SJSA1 (cell line): ENCODE measurements around the gene INMT. TPM values are rescaled to one million over a fixed set of nuclear protein-coding genes. Genes with fewer than 3 reads are reported as not detected.
A peak's percentile ranks its signal among the peaks of the same experiment; 100 is the strongest.

Experiments
- DNase-seq, 2 experiments: peaks; one replicate each; pipeline ENCODE4 v3.0.0-alpha.2; 2015 to 2020; ENCODE audit warnings: low spot score in 2 of 2, low read depth in 1 of 2
- H3K27ac ChIP-seq: fragments of 250-450 bp; sonication (Bioruptor Pico); 2 replicates; pipeline ENCODE4 v1.5.1; 2020; ENCODE audit warnings: mild to moderate bottlenecking, moderate library complexity
- H3K27me3 ChIP-seq: fragments of 250-450 bp; sonication (Bioruptor Pico); replicated peaks from 2 replicates; pipeline ENCODE4 v1.5.1; 2020; ENCODE audit warnings: mild to moderate bottlenecking, moderate library complexity
- H3K36me3 ChIP-seq: fragments of 250-450 bp; sonication (Bioruptor Pico); 2 replicates; pipeline ENCODE4 v1.5.1; 2020; ENCODE audit warnings: mild to moderate bottlenecking
- H3K4me1 ChIP-seq: fragments of 250-450 bp; sonication (Bioruptor Pico); replicated peaks from 2 replicates; pipeline ENCODE4 v1.6.1; 2021; ENCODE audit warnings: mild to moderate bottlenecking
- H3K4me3 ChIP-seq: fragments of 250-450 bp; sonication (Bioruptor Pico); 2 replicates; pipeline ENCODE4 v1.5.1; 2020; ENCODE audit warnings: mild to moderate bottlenecking
- H3K9me3 ChIP-seq: fragments of 250-450 bp; sonication (Bioruptor Pico); replicated peaks from 2 replicates; pipeline ENCODE4 v1.5.1; 2020; ENCODE audit warnings: mild to moderate bottlenecking
- total RNA-seq: library from RNA; depleted of rRNA; stranded (reverse); fragments of >200 nt; shearing (Covaris generic); gene quantifications from 2 replicates; pipeline ENCODE4 v1.2.3, GENCODE V29; 2014; rRNA removed

The INMT gene
- 0.08 and 0.19 TPM in 2 replicates for total RNA-seq

GRCh38 chr7:30751696-30752273 is at the start of gene INMT:
Gene INMT (plus strand): TSS chr7:30752135. CDS start chr7:30752151, 16 bp downstream.
- no peaks in the 10 kb centered on the region for H3K9me3 ChIP-seq
- H3K27me3 ChIP-seq: no peaks in the 10 kb centered on the region
- peaks cover 24% of the 10 kb centered on the region for H3K4me1 ChIP-seq
- DNase-seq: peak in 1 of 2 experiments; percentile 11
- H3K4me3 ChIP-seq: no peak within 1 kb of the TSS
- peak within 1 kb of the TSS; percentile 34 for H3K27ac ChIP-seq
- no peaks in the 10 kb centered on the region for H3K36me3 ChIP-seq

- Histone ChIP-seq H3K9me3 (no peaks in the 10 kb centered on the region), H3K27me3 (peaks cover 3% of the 10 kb centered on the region; the same call in 1 of the 2 replicates), H3K4me3 (no peak overlapping the region), H3K4me1 (no peaks in the 10 kb centered on the region), H3K36me3 (no peaks in the 10 kb centered on the region), H3K27ac (no peak overlapping the region)
- no peak for DNase-seq
These were observed 49.7 kb upstream of the INMT start for GRCh38 chr7:30702200-30702599.

- no peak for DNase-seq
- no peaks in the 10 kb centered on the region for H3K4me1 ChIP-seq
- peaks cover under 1% of the 10 kb centered on the region; the same call in 1 of the 2 replicates for H3K27me3 ChIP-seq
- no peaks in the 10 kb centered on the region for H3K36me3 ChIP-seq
- no peak overlapping the region for H3K27ac ChIP-seq
- H3K9me3 ChIP-seq: no peaks in the 10 kb centered on the region
- no peak overlapping the region for H3K4me3 ChIP-seq
These were observed 48.2 kb upstream of the INMT start for GRCh38 chr7:30703756-30704155.

GRCh38 chr7:30705008-30705407 is 46.9 kb upstream of the INMT start:
- Histone ChIP-seq H3K27ac (no peak overlapping the region), H3K27me3 (no peaks in the 10 kb centered on the region; the same call in 1 of the 2 replicates), H3K9me3 (no peaks in the 10 kb centered on the region), H3K36me3 (no peaks in the 10 kb centered on the region), H3K4me3 (no peak overlapping the region), H3K4me1 (no peaks in the 10 kb centered on the region)
- no peak for DNase-seq

GRCh38 chr7:30705596-30705995 is 46.3 kb upstream of the INMT start:
- no peak for DNase-seq
- Histone ChIP-seq H3K4me1 (no peaks in the 10 kb centered on the region), H3K9me3 (no peaks in the 10 kb centered on the region), H3K4me3 (no peak overlapping the region), H3K27me3 (no peaks in the 10 kb centered on the region; the same call in 1 of the 2 replicates), H3K27ac (no peak overlapping the region), H3K36me3 (no peaks in the 10 kb centered on the region)

GRCh38 chr7:30706316-30706715 is 45.6 kb upstream of the INMT start:
- Histone ChIP-seq H3K9me3 (no peaks in the 10 kb centered on the region), H3K36me3 (no peaks in the 10 kb centered on the region), H3K4me3 (no peak overlapping the region), H3K27me3 (no peaks in the 10 kb centered on the region; the same call in 1 of the 2 replicates), H3K4me1 (no peaks in the 10 kb centered on the region), H3K27ac (no peak overlapping the region)
- no peak for DNase-seq

DNA sequence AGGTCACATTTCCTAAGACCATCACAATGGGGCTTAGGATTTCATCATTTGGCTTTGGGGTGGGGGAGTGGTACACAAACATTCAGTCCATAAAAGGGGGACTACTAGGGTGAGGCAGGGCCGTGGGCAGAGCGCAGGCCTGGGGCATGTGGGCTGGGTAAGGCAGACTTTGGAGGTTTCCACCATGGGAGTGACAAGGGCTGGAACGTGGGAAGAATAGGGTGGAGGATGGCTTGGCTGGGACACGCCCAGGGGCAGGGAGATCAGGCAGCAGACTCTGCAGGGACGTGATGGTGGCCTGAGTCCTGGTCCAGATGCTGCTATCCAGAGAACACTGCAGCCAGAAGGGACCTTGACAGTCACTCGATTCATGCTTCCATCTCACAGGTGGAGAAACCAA is 45.0 kb upstream of the INMT start:
- DNase-seq: no peak
- H3K4me3 ChIP-seq: no peak overlapping the region
- no peaks in the 10 kb centered on the region for H3K9me3 ChIP-seq
- no peak overlapping the region for H3K27ac ChIP-seq
- no peaks in the 10 kb centered on the region for H3K4me1 ChIP-seq
- H3K36me3 ChIP-seq: no peaks in the 10 kb centered on the region
- H3K27me3 ChIP-seq: no peaks in the 10 kb centered on the region; the same call in 1 of the 2 replicates

DNA sequence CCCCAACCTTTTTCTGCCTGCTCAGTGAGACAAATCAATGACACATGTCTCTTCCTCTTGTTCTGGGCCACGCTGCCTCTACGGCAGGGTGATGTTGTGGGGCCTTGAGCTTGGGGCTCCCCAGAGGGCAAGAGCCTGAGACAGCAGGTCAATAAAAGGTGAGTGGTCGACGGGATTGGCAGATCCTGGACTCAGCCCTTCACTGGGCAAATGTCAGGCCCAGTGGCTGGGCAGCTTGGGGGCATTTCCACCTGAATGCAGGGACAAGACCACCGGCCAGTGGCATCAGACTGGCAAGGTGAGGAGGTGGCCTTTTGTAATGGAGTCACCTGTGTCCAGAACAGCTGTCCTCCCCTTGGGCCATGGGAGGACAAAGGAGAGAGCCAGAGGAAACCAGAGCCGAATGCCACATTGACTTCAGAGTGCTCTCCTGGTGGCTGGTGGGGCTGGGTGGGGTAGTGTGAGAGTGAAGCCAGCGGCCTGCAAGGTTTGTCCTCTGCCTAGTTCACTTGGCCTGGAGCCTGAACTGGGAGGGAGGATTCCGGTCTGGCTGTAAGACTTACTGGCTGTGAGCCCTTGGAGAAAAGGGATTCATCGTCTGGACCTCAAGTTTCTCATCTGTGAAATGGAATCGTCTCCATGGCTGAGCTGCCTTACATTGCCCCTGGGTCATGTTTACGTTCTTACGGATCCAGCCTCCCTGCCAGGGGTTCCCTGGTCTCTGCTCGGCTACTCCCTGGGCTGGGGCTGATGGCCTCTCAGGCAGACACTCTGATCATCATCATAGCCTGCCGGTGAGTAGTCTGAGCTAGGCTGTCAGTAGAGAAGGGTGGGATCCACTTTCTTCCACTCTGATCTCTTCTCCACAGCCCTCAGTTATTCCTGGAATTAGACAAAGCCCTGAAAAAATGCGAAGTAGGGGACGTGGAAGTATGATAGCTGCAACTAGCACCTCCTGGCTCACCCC is 44.3 kb upstream of the INMT start:
- H3K4me1 ChIP-seq: no peaks in the 10 kb centered on the region
- no peak overlapping the region for H3K27ac ChIP-seq
- no peaks in the 10 kb centered on the region; the same call in 1 of the 2 replicates for H3K27me3 ChIP-seq
- no peaks in the 10 kb centered on the region for H3K9me3 ChIP-seq
- no peaks in the 10 kb centered on the region for H3K36me3 ChIP-seq
- no peak overlapping the region for H3K4me3 ChIP-seq
- no peak for DNase-seq

DNA sequence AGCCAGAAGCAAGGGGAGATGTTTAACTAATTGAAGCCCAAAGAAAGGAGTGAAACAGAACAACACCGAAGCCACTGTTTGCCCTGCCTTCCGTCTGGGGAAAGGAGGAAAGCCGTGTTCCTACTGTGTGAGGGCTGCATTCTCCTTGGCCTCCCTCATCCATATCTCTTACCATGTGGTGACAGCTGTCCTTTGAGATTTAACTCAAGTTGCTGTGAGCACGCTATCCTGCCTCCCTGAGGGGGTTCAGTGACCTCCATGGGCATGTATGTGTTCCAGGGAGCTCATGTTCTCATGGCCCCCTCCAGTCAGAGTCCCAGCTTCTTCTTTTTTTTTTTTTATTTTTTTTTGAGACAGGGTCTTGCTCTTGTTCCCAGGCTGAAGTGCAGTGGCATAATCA is 43.5 kb upstream of the INMT start:
- no peaks in the 10 kb centered on the region; the same call in 1 of the 2 replicates for H3K27me3 ChIP-seq
- H3K9me3 ChIP-seq: no peaks in the 10 kb centered on the region
- DNase-seq: no peak
- H3K36me3 ChIP-seq: no peaks in the 10 kb centered on the region
- no peaks in the 10 kb centered on the region for H3K4me1 ChIP-seq
- H3K27ac ChIP-seq: no peak overlapping the region
- no peak overlapping the region for H3K4me3 ChIP-seq

DNA sequence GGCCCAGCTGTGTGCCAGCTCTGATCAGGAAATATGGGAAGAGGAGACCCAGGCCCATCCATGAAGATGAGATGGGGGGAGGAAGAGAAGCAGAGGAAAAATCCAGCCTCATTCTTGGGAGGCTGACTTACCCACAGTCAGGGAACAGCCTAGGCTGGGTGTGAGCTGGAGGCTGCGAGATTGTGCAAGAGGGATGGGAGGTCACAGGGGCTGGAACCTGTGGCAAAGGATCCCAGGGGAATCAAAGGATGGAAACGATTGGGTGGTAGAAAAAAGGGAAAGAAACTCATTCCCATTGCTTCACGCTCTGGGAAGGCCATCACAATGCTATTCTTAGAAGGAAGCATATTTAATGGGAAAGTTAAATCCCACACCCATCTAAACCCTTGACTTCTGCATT is 43.0 kb upstream of the INMT start:
- Histone ChIP-seq H3K4me3 (no peak overlapping the region), H3K27ac (no peak overlapping the region), H3K36me3 (no peaks in the 10 kb centered on the region), H3K27me3 (peaks cover 1% of the 10 kb centered on the region; the same call in 1 of the 2 replicates), H3K4me1 (no peaks in the 10 kb centered on the region), H3K9me3 (no peaks in the 10 kb centered on the region)
- no peak for DNase-seq

DNA sequence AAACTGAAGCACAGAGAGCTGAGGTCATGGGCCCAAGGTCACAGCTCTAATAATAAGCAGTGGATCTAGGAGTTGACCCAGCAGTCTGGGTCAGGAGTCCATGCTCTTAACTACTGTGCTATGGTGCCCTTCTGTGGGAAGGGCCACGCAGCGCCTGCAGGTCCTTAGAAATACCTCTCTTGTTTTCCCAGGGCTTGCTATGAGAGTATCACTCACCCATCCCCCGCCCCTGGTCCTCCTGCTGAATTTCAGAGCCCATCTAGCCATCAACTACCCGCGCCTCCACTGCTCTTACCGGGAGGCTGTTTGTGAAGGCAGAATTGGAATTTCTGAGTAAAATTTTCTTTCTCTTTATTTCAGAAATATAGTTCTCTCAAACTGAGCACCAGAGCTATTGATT is 42.4 kb upstream of the INMT start:
- H3K9me3 ChIP-seq: no peaks in the 10 kb centered on the region
- no peak overlapping the region for H3K27ac ChIP-seq
- no peaks in the 10 kb centered on the region for H3K4me1 ChIP-seq
- no peak for DNase-seq
- no peak overlapping the region for H3K4me3 ChIP-seq
- peaks cover 4% of the 10 kb centered on the region; the same call in 1 of the 2 replicates for H3K27me3 ChIP-seq
- no peaks in the 10 kb centered on the region for H3K36me3 ChIP-seq

- H3K27me3 ChIP-seq: peaks cover 4% of the 10 kb centered on the region; the same call in 1 of the 2 replicates
- no peaks in the 10 kb centered on the region for H3K4me1 ChIP-seq
- no peaks in the 10 kb centered on the region for H3K36me3 ChIP-seq
- H3K9me3 ChIP-seq: no peaks in the 10 kb centered on the region
- DNase-seq: no peak
- no peak overlapping the region for H3K27ac ChIP-seq
- H3K4me3 ChIP-seq: no peak overlapping the region
These were observed 41.3 kb upstream of the INMT start for GRCh38 chr7:30710669-30711068.

GRCh38 chr7:30713392-30713791 is 38.5 kb upstream of the INMT start:
- Histone ChIP-seq H3K9me3 (peaks cover 4% of the 10 kb centered on the region; the same call in 1 of the 2 replicates), H3K27ac (no peak overlapping the region), H3K4me3 (no peak overlapping the region), H3K4me1 (no peaks in the 10 kb centered on the region), H3K27me3 (0 out of 2 replicates have a peak, but pooled peaks cover 4% of the 10 kb centered on the region), H3K36me3 (no peaks in the 10 kb centered on the region)
- DNase-seq: no peak

DNA sequence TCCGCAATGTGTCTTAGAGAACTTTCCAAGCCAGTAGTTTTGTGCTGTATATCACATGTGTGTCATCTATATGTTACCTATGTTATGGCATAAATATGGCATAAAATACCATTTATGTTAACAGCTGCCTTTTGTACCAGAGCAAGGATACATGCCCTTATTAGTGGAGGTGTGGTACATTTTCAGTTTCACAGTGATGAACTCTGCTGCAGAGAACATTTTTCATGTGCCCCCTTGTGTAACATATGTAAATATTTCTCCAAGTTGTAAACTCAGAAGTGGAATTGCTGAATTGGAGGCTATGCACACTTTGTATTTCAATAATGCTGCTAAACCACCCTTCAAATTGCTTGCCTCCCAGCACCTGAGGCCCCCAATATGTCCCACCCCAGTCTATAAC is 37.8 kb upstream of the INMT start:
- Histone ChIP-seq H3K4me3 (no peak overlapping the region), H3K36me3 (no peaks in the 10 kb centered on the region), H3K27me3 (0 out of 2 replicates have a peak, but pooled peaks cover 4% of the 10 kb centered on the region), H3K4me1 (no peaks in the 10 kb centered on the region), H3K9me3 (peaks cover 4% of the 10 kb centered on the region; the same call in 1 of the 2 replicates), H3K27ac (no peak overlapping the region)
- DNase-seq: no peak
